HepG2 (cell line): ENCODE results near the gene RAD51. TPM values are rescaled to one million over a fixed set of nuclear protein-coding genes. Genes with fewer than 3 reads are reported as not detected.

Source experiments
- BORCS8-MEF2B ChIP-seq: sonication (generic); formaldehyde crosslinking; IDR thresholded peaks from 2 replicates; pipeline ENCODE4 v1.8.0; 2022; ENCODE audit warnings: mild to moderate bottlenecking, missing genetic modification reagents
- CREBL2 ChIP-seq: sonication (generic); formaldehyde crosslinking; IDR thresholded peaks from 2 replicates; pipeline ENCODE4 v1.8.1; 2023; ENCODE audit warnings: missing genetic modification reagents, mild to moderate bottlenecking, borderline replicate concordance
- ETV6 ChIP-seq: sonication (generic); formaldehyde crosslinking; conservative IDR thresholded peaks from 2 replicates; pipeline ENCODE4 v1.4.0; 2020; ENCODE audit warnings: missing genetic modification reagents
- GATAD2A ChIP-seq: IDR thresholded peaks from 2 replicates; pipeline ENCODE4 v1.6.1; 2016
- GTF3A ChIP-seq: sonication (generic); formaldehyde crosslinking; conservative IDR thresholded peaks from 2 replicates; pipeline ENCODE4 v1.4.0; 2020; ENCODE audit warnings: mild to moderate bottlenecking, missing genetic modification reagents
- RFX1 ChIP-seq: fragments of 450-650 bp; IDR thresholded peaks from 2 replicates; pipeline ENCODE4 v1.6.1; 2017
- SIX4 ChIP-seq: sonication (generic); formaldehyde crosslinking; IDR thresholded peaks from 2 replicates; pipeline ENCODE4 v1.4.0; 2020; ENCODE audit warnings: missing genetic modification reagents
- ZBTB7B ChIP-seq: sonication (generic); formaldehyde crosslinking; IDR thresholded peaks from 2 replicates; pipeline ENCODE4 v1.4.0; 2020; ENCODE audit warnings: missing genetic modification reagents
- ZNF17 ChIP-seq: sonication (generic); formaldehyde crosslinking; IDR thresholded peaks from 2 replicates; pipeline ENCODE4 v1.5.0; 2020; ENCODE audit warnings: mild to moderate bottlenecking, missing genetic modification reagents
- polyA plus RNA-seq, 8 experiments: library from polyadenylated mRNA; depleted of rRNA in 3 of 8; stranded (reverse) in 7 of 8; unstranded in 1 of 8; fragments of >200 nt; fragmentation: Illumina TruSeq in 4 of 8; extraction: Trizol in 4 of 8; gene quantifications; 2 replicates each; pipeline versions ENCODE4 v1.2.1 to v1.2.3, GENCODE V29; 2011 to 2016; ENCODE audit warnings: low read depth in 4 of 8, missing spikeins in 1 of 8, mixed read lengths in 1 of 8; ENCODE audit not compliant: insufficient read depth in 1 of 8
- total RNA-seq, 5 experiments: library from RNA; depleted of rRNA; stranded (reverse); fragments of >200 nt; fragmentation: Illumina TruSeq; extraction: Trizol; gene quantifications; 2 replicates each; pipeline ENCODE4 v1.2.3, GENCODE V29; 2016; ENCODE audit warnings: low read depth in 1 of 5
- TF ChIP-seq, protein P1 (sequence below): IDR thresholded peaks from 2 replicates; pipeline ENCODE4 v1.6.1; 2016; ENCODE audit warnings: low read depth, missing genetic modification reagents, missing compliant biosample characterization
- TF ChIP-seq, protein P2 (sequence below): sonication (generic); formaldehyde crosslinking; IDR thresholded peaks from 2 replicates; pipeline ENCODE4 v1.9.0; 2021; ENCODE audit warnings: mild to moderate bottlenecking, missing genetic modification reagents
- TF ChIP-seq, protein P3 (sequence below): sonication (generic); formaldehyde crosslinking; IDR thresholded peaks from 2 replicates; pipeline ENCODE4 v1.8.1; 2023; ENCODE audit warnings: mild to moderate bottlenecking, missing genetic modification reagents, borderline replicate concordance

RAD51 gene
- total and polyA plus RNA-seq, 2 of the 13 experiments (the other 11 are each of a cell fraction or from before 2014, with no cell fraction given) = 8.5 to 12.8 TPM

DNA sequence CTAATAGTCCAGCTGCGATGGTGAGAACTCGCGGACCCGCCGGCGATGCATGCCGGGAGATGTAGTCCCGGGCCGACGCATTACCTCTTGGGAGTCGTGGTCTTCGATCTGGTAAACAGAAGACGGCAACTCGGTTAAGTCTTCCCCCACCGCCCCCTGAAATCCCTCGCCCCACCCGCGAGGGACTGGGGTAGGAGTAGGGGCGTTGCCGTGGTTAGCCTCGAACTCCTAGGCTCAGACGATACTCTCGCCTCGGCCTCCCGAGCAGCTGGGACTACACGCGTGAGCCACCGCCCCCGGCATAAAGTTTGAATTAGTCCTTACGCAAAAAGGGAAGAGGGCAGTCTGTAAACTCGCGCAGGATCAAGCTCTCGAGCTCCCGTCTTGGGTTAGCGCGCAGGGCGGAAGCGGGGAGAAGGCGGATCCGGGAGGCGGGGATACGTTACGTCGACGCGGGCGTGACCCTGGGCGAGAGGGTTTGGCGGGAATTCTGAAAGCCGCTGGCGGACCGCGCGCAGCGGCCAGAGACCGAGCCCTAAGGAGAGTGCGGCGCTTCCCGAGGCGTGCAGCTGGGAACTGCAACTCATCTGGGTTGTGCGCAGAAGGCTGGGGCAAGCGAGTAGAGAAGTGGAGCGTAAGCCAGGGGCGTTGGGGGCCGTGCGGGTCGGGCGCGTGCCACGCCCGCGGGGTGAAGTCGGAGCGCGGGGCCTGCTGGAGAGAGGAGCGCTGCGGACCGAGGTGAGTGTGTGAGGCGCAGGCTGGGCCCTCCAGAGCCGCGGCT is at the start of gene RAD51 (continued):
- TF ChIP-seq, protein P1, sequence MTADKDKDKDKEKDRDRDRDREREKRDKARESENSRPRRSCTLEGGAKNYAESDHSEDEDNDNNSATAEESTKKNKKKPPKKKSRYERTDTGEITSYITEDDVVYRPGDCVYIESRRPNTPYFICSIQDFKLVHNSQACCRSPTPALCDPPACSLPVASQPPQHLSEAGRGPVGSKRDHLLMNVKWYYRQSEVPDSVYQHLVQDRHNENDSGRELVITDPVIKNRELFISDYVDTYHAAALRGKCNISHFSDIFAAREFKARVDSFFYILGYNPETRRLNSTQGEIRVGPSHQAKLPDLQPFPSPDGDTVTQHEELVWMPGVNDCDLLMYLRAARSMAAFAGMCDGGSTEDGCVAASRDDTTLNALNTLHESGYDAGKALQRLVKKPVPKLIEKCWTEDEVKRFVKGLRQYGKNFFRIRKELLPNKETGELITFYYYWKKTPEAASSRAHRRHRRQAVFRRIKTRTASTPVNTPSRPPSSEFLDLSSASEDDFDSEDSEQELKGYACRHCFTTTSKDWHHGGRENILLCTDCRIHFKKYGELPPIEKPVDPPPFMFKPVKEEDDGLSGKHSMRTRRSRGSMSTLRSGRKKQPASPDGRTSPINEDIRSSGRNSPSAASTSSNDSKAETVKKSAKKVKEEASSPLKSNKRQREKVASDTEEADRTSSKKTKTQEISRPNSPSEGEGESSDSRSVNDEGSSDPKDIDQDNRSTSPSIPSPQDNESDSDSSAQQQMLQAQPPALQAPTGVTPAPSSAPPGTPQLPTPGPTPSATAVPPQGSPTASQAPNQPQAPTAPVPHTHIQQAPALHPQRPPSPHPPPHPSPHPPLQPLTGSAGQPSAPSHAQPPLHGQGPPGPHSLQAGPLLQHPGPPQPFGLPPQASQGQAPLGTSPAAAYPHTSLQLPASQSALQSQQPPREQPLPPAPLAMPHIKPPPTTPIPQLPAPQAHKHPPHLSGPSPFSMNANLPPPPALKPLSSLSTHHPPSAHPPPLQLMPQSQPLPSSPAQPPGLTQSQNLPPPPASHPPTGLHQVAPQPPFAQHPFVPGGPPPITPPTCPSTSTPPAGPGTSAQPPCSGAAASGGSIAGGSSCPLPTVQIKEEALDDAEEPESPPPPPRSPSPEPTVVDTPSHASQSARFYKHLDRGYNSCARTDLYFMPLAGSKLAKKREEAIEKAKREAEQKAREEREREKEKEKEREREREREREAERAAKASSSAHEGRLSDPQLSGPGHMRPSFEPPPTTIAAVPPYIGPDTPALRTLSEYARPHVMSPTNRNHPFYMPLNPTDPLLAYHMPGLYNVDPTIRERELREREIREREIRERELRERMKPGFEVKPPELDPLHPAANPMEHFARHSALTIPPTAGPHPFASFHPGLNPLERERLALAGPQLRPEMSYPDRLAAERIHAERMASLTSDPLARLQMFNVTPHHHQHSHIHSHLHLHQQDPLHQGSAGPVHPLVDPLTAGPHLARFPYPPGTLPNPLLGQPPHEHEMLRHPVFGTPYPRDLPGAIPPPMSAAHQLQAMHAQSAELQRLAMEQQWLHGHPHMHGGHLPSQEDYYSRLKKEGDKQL = no peak
- TF ChIP-seq, protein P2, sequence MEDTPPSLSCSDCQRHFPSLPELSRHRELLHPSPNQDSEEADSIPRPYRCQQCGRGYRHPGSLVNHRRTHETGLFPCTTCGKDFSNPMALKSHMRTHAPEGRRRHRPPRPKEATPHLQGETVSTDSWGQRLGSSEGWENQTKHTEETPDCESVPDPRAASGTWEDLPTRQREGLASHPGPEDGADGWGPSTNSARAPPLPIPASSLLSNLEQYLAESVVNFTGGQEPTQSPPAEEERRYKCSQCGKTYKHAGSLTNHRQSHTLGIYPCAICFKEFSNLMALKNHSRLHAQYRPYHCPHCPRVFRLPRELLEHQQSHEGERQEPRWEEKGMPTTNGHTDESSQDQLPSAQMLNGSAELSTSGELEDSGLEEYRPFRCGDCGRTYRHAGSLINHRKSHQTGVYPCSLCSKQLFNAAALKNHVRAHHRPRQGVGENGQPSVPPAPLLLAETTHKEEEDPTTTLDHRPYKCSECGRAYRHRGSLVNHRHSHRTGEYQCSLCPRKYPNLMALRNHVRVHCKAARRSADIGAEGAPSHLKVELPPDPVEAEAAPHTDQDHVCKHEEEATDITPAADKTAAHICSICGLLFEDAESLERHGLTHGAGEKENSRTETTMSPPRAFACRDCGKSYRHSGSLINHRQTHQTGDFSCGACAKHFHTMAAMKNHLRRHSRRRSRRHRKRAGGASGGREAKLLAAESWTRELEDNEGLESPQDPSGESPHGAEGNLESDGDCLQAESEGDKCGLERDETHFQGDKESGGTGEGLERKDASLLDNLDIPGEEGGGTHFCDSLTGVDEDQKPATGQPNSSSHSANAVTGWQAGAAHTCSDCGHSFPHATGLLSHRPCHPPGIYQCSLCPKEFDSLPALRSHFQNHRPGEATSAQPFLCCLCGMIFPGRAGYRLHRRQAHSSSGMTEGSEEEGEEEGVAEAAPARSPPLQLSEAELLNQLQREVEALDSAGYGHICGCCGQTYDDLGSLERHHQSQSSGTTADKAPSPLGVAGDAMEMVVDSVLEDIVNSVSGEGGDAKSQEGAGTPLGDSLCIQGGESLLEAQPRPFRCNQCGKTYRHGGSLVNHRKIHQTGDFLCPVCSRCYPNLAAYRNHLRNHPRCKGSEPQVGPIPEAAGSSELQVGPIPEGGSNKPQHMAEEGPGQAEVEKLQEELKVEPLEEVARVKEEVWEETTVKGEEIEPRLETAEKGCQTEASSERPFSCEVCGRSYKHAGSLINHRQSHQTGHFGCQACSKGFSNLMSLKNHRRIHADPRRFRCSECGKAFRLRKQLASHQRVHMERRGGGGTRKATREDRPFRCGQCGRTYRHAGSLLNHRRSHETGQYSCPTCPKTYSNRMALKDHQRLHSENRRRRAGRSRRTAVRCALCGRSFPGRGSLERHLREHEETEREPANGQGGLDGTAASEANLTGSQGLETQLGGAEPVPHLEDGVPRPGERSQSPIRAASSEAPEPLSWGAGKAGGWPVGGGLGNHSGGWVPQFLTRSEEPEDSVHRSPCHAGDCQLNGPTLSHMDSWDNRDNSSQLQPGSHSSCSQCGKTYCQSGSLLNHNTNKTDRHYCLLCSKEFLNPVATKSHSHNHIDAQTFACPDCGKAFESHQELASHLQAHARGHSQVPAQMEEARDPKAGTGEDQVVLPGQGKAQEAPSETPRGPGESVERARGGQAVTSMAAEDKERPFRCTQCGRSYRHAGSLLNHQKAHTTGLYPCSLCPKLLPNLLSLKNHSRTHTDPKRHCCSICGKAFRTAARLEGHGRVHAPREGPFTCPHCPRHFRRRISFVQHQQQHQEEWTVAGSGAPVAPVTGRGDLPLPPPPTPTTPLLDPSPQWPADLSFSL (CRISPR knock-in tag) = no peak
- TF ChIP-seq ZNF17 (CRISPR knock-in tag) = no peak
- TF ChIP-seq, protein P3, sequence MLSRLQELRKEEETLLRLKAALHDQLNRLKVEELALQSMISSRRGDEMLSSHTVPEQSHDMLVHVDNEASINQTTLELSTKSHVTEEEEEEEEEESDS (CRISPR knock-in tag) = 0 out of 2 replicates have a peak, but pooled peaks have one; percentile 76
- peak; percentile 5; the same call in 1 of the 2 replicates for TF ChIP-seq ZBTB7B (CRISPR knock-in tag)
- no peak; the same call in 1 of the 2 replicates for TF ChIP-seq GATAD2A (CRISPR knock-in tag)
- TF ChIP-seq BORCS8-MEF2B (CRISPR knock-in tag) = no peak; the same call in 1 of the 2 replicates
- peak; percentile 42; the same call in 1 of the 2 replicates for TF ChIP-seq CREBL2 (CRISPR knock-in tag)
- TF ChIP-seq SIX4 (CRISPR knock-in tag) = no peak
- TF ChIP-seq ETV6 (CRISPR knock-in tag) = peak; percentile 56; the same call in 1 of the 2 replicates
- no peak for TF ChIP-seq GTF3A
- TF ChIP-seq RFX1 = no peak
